Breast epithelium (tissue), 4 donors: Measurements from ENCODE around the gene ZNF710. TPM values are rescaled to one million over a fixed set of nuclear protein-coding genes. Genes with fewer than 3 reads are reported as not detected.
"Not testable (repeated sequence)": the region's sequence is repeated elsewhere in the genome, so short reads cannot be mapped to it uniquely, and the experiment has no call there.

Experiments
- DNase-seq, 2 donors: peaks; one replicate each; pipeline ENCODE4 v3.0.0-alpha.2; 2019; ENCODE audit warnings: low spot score in 2 of 2
- H3K27ac ChIP-seq, 2 donors: fragments of 200-600 bp; sonication (generic) in 1 of 2; one replicate each; pipeline ENCODE4 v1.5.1; 2016 to 2019; ENCODE audit warnings: mild to moderate bottlenecking in 1 of 2
- H3K27me3 ChIP-seq, 2 donors: fragments of 200-600 bp; sonication (generic) in 1 of 2; one replicate each; pipeline versions ENCODE4 v1.5.1 to v1.6.0; 2017 to 2019; ENCODE audit warnings: control low read depth in 1 of 2, mild to moderate bottlenecking in 1 of 2
- H3K36me3 ChIP-seq: fragments of 200-600 bp; one replicate; pipeline ENCODE4 v1.5.1; 2019
- H3K4me1 ChIP-seq, 2 donors: fragments of 200-600 bp; sonication (generic); one replicate each; pipeline ENCODE4 v1.5.1; 2016 to 2019; ENCODE audit warnings: control low read depth in 1 of 2
- H3K4me3 ChIP-seq, 3 donors: fragments of 200-600 bp; sonication (generic); 1 replicate in 2 of 3; 2 replicates in 1 of 3; pipeline ENCODE4 v1.5.1; 2016 to 2019; ENCODE audit warnings: mild to moderate bottlenecking in 3 of 3, moderate library complexity in 2 of 3
- H3K9me3 ChIP-seq, 2 donors: fragments of 200-600 bp; sonication (generic) in 1 of 2; one replicate each; pipeline ENCODE4 v1.5.1; 2016 to 2019; ENCODE audit warnings: control low read depth in 1 of 2
- CTCF ChIP-seq, 3 donors: fragments of 450-650 bp; IDR thresholded peaks; one replicate each; pipeline ENCODE4 v1.5.1; 2016 to 2017; ENCODE audit warnings: antibody characterized with exemption in 3 of 3, mild to moderate bottlenecking in 3 of 3, moderate library complexity in 3 of 3
- POLR2A ChIP-seq: fragments of 450-650 bp; IDR thresholded peaks from one replicate; pipeline ENCODE4 v1.6.1; 2016; ENCODE audit warnings: antibody characterized with exemption, mild to moderate bottlenecking, moderate library complexity
- POLR2AphosphoS5 ChIP-seq, 3 donors: sonication (generic); formaldehyde crosslinking; IDR thresholded peaks; one replicate each; pipeline ENCODE4 v1.6.1; 2017; ENCODE audit warnings: antibody characterized with exemption in 3 of 3
- intact Hi-C: fragments of 100-400 bp; cut with DNase I; formaldehyde crosslinking; loops from one replicate; pipeline ENCODE4 v1.15.1; 2023; ENCODE audit warnings: low total_unique reads
- total RNA-seq, 3 donors: library from RNA; depleted of rRNA; stranded (reverse); fragments of >200 nt; gene quantifications; one replicate each; pipeline ENCODE4 v1.1.0, GENCODE V29; 2016

ZNF710 gene
- total RNA-seq, 3 donors from 2014 or later, result 4.0 to 14.4 (median 10.4) TPM

DNA sequence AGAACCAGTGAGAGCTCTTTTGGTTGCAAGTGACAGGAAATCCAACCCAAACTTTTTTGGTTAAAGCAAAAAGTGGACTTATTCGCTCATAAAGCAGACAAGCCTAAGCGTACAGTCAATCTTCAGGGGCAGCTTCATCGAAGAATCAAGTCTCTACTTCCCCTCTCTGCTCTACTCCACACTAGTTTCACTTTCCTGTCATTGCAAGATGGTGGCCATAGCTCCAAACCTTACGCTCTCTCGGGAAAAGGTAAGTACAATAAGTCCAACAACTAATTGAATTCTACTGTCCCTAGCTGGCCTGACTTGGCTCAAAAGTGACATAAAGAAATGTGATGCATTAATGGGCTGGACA is 24.9 kb upstream of the ZNF710 start:
- DNase-seq, result no peak
- Histone ChIP-seq H3K36me3 (no peaks in the 10 kb centered on the region), H3K9me3 (no peaks in the 10 kb centered on the region), H3K27me3 (no peaks in the 10 kb centered on the region), H3K27ac (no peak overlapping the region), H3K4me1 (no peaks in the 10 kb centered on the region), H3K4me3 (no peak overlapping the region)
- intact Hi-C loops, result no loop called here
- TF ChIP-seq POLR2AphosphoS5 (IDR thresholded peaks at IDR 0.05) (no peak), CTCF (IDR thresholded peaks at IDR 0.05) (no peak), POLR2A (no peak)

DNA sequence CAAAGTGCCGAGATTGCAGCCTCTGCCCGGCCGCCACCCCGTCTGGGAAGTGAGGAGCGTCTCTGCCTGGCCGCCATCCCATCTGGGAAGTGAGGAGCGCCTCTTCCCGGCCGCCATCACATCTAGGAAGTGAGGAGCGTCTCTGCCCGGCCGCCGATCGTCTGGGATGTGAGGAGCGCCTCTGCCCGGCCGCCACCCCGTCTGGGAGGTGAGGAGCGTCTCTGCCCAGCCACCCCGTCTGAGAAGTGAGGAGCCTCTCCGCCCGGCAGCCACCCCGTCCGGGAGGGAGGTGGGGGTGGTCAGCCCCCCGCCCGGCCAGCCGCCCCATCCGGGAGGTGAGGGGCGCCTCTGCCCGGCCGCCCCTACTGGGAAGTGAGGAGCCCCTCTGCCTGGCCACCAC is 23.3 kb upstream of the ZNF710 start:
- not testable (repeated sequence) for H3K9me3 ChIP-seq, H3K4me3 ChIP-seq, DNase-seq, H3K36me3 ChIP-seq, H3K27me3 ChIP-seq, H3K4me1 ChIP-seq, H3K27ac ChIP-seq
- intact Hi-C loops, result loop anchor here (2.0 kb wide), 1 partner anchor 39 kb away; no protein-coding TSS in a partner anchor

- H3K27ac ChIP-seq, result no peak overlapping the region
- no peak overlapping the region for H3K4me3 ChIP-seq
- no peaks in the 10 kb centered on the region for H3K36me3 ChIP-seq
- intact Hi-C loops, result loop anchor here (2.0 kb wide), 1 partner anchor 40 kb away; no protein-coding TSS in a partner anchor
- no peaks in the 10 kb centered on the region for H3K27me3 ChIP-seq
- no peak for DNase-seq
- no peaks in the 10 kb centered on the region for H3K4me1 ChIP-seq
- TF ChIP-seq POLR2A, result no peak
- TF ChIP-seq CTCF (IDR thresholded peaks at IDR 0.05), result no peak
- TF ChIP-seq POLR2AphosphoS5 (IDR thresholded peaks at IDR 0.05), result no peak
- no peaks in the 10 kb centered on the region for H3K9me3 ChIP-seq
These were observed 22.2 kb upstream of the ZNF710 start for GRCh38 chr15:89978914-89979313.

DNA sequence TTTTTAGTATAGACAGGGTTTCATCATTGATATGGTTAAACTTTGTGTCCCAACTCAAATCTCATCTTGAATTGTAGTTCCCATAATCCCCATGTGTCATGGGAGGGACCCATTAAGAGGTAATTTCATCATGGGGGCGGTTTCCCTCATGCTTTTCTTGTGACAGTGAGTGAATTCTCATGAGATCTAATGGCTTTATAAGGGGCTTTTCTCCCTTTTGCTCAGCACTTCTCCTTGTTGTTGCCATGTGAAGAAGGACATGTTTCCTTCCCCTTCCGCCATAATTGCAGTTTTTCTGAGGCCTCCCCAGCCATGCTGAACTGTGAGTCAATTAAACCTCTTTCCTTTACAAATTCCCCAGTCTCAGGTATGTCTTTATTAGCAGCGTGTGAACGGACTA is 20.2 kb upstream of the ZNF710 start:
- Histone ChIP-seq H3K36me3 (no peaks in the 10 kb centered on the region), H3K27ac (no peak overlapping the region), H3K9me3 (peaks cover 0 to 9% of the 10 kb centered on the region in 2 donors), H3K4me1 (no peaks in the 10 kb centered on the region), H3K27me3 (no peaks in the 10 kb centered on the region), H3K4me3 (no peak overlapping the region)
- DNase-seq, result no peak
- TF ChIP-seq POLR2AphosphoS5 (IDR thresholded peaks at IDR 0.05) (no peak), POLR2A (no peak)
- intact Hi-C loops, result no loop called here

- no peak overlapping the region for H3K4me3 ChIP-seq
- no peak for DNase-seq
- peaks cover 0 to 9% of the 10 kb centered on the region in 2 donors for H3K9me3 ChIP-seq
- intact Hi-C loops, result no loop called here
- no peak for TF ChIP-seq CTCF (IDR thresholded peaks at IDR 0.05)
- no peak for TF ChIP-seq POLR2AphosphoS5 (IDR thresholded peaks at IDR 0.05)
- TF ChIP-seq POLR2A, result no peak
- no peak overlapping the region for H3K27ac ChIP-seq
- no peaks in the 10 kb centered on the region for H3K4me1 ChIP-seq
- no peaks in the 10 kb centered on the region for H3K36me3 ChIP-seq
- H3K27me3 ChIP-seq, result no peaks in the 10 kb centered on the region
These were observed 18.6 kb upstream of the ZNF710 start for GRCh38 chr15:89982315-89983055.

GRCh38 chr15:89984001-89984400 is 17.1 kb upstream of the ZNF710 start:
- intact Hi-C loops, result no loop called here
- no peak overlapping the region for H3K27ac ChIP-seq
- H3K4me3 ChIP-seq, result no peak overlapping the region
- no peaks in the 10 kb centered on the region for H3K36me3 ChIP-seq
- no peaks in the 10 kb centered on the region for H3K4me1 ChIP-seq
- no peaks in the 10 kb centered on the region for H3K27me3 ChIP-seq
- TF ChIP-seq POLR2A, result no peak
- no peak for TF ChIP-seq POLR2AphosphoS5 (IDR thresholded peaks at IDR 0.05)
- TF ChIP-seq CTCF (IDR thresholded peaks at IDR 0.05), result no peak
- peaks cover 0 to 9% of the 10 kb centered on the region in 2 donors for H3K9me3 ChIP-seq
- DNase-seq, result no peak
